Ascending aorta (tissue), 2 donors: Measurements from ENCODE around the gene ZACN. TPM values are rescaled to one million over a fixed set of nuclear protein-coding genes. Genes with fewer than 3 reads are reported as not detected.

Experiments used
- DNase-seq, 2 donors: peaks; one replicate each; pipeline ENCODE4 v3.0.0-alpha.2; 2019; ENCODE audit warnings: low spot score in 2 of 2
- H3K27ac ChIP-seq, 2 donors: fragments of 200-600 bp; sonication (generic); one replicate each; pipeline ENCODE4 v1.5.1; 2016 to 2017; ENCODE audit warnings: mild to moderate bottlenecking in 1 of 2
- H3K27me3 ChIP-seq: fragments of 200-600 bp; sonication (generic); one replicate; pipeline ENCODE4 v1.5.1; 2017
- H3K36me3 ChIP-seq, 2 donors: fragments of 200-600 bp; sonication (generic); one replicate each; pipeline ENCODE4 v1.5.1; 2016
- H3K4me1 ChIP-seq, 2 donors: fragments of 200-600 bp; sonication (generic); one replicate each; pipeline ENCODE4 v1.5.1; 2016 to 2017; ENCODE audit warnings: mild to moderate bottlenecking in 1 of 2
- H3K4me3 ChIP-seq, 2 donors: fragments of 200-600 bp; sonication (generic); one replicate each; pipeline ENCODE4 v1.5.1; 2016 to 2017; ENCODE audit warnings: mild to moderate bottlenecking in 1 of 2
- H3K9me3 ChIP-seq, 2 donors: fragments of 200-600 bp; sonication (generic); one replicate each; pipeline ENCODE4 v1.5.1; 2016
- intact Hi-C: fragments of 100-400 bp; cut with DNase I; formaldehyde crosslinking; loops from one replicate; pipeline ENCODE4 v1.15.1; 2023
- total RNA-seq: library from RNA; depleted of rRNA; stranded (reverse); fragments of >200 nt; gene quantifications from one replicate; pipeline ENCODE4 v1.1.0, GENCODE V29; 2016
- TF ChIP-seq, protein P1 (sequence below), 3 experiments: fragments of 200-600 bp in 2 of 3; fragments of 450-650 bp in 1 of 3; sonication (generic) in 2 of 3; IDR thresholded peaks; one replicate each; pipeline ENCODE4 v1.5.1; 2016 to 2019; ENCODE audit warnings: antibody characterized with exemption in 3 of 3, mild to moderate bottlenecking in 1 of 3, moderate library complexity in 1 of 3

Gene ZACN
- total RNA-seq: not detected

DNA sequence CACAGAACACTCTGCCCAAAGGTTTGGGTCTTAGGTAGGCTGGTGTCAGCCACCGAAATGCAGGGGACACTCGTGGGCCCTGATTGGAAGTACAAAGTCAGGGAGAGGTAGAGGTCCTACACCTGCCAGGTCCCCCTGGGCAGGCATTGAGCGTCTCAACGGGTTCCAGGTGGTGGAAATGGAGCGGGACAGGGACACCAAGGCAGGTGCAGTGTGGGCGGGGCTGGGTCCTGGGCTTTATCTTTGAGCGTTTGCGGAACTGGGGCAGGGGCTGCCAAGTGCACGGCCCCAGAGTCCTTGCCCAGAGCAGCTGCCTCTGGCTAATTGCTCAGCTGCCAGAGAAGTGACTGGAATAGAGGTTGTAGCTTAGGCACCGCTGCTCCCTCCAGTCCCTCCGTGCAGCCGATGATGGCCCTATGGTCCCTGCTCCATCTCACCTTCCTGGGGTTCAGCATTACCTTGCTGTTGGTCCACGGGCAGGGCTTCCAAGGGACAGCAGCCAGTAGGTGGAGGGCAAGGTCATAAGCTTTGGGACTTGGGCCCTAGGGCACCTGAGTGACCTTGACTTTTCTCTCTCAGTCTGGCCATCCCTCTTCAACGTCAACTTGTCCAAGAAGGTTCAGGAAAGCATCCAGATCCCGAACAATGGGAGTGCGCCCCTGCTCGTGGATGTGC lies at the start of gene ZACN:
Gene ZACN (plus strand): TSS at position 323 of the 675 bp plus-strand sequence. CDS start 83 bp downstream, at position 406.
- H3K4me1 ChIP-seq: peaks cover 4 to 18% of the 10 kb centered on the region in 2 donors
- DNase-seq: no peak
- H3K9me3 ChIP-seq: no peaks in the 10 kb centered on the region
- intact Hi-C loops: no loop called here
- peaks cover 25% of the 10 kb centered on the region for H3K27me3 ChIP-seq
- TF ChIP-seq, protein P1, sequence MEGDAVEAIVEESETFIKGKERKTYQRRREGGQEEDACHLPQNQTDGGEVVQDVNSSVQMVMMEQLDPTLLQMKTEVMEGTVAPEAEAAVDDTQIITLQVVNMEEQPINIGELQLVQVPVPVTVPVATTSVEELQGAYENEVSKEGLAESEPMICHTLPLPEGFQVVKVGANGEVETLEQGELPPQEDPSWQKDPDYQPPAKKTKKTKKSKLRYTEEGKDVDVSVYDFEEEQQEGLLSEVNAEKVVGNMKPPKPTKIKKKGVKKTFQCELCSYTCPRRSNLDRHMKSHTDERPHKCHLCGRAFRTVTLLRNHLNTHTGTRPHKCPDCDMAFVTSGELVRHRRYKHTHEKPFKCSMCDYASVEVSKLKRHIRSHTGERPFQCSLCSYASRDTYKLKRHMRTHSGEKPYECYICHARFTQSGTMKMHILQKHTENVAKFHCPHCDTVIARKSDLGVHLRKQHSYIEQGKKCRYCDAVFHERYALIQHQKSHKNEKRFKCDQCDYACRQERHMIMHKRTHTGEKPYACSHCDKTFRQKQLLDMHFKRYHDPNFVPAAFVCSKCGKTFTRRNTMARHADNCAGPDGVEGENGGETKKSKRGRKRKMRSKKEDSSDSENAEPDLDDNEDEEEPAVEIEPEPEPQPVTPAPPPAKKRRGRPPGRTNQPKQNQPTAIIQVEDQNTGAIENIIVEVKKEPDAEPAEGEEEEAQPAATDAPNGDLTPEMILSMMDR (IDR thresholded peaks at IDR 0.05): no peak
- no peak within 1 kb of the TSS for H3K27ac ChIP-seq
- H3K36me3 ChIP-seq: peaks cover 11 to 13% of the 10 kb centered on the region in 2 donors
- no peak within 1 kb of the TSS for H3K4me3 ChIP-seq

DNA sequence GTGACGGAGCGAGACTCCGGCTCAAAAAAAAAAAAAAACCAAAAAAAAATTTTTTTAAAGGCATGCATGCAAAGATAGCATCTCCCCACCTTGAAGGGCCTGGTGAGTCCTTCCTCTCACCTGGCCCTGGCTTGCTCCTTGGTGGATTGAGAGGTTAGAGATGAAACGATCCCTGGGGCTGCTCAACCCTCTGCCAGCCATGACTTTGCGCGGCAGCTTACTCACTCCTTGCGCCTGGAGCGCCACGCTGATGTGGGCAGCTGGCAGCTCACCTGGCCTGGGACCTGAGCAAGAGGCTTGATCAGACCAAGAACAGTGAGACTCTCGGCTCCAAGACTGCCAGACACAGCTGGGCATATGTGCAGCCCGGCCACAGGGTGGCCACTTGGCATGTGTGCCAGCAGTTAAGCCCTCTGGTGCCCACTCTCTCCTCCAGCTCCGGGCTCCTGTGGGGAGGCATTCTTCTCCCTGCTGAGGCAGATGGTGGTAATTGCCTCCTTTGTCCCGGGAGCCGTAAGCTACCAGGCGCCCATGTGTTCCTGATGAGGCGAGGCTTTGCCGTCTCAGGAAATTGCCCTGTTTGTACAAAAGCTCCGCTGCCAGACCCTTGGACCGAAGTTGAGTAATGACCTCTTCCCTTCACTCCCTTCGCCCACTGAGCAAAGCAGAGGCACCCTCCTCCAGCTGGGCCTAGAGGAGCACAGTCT lies 46.8 kb upstream of the ZACN start:
- intact Hi-C loops: no loop called here
- TF ChIP-seq, protein P1 (IDR thresholded peaks at IDR 0.05): no peak
- no peaks in the 10 kb centered on the region for H3K9me3 ChIP-seq
- no peak overlapping the region for H3K4me3 ChIP-seq
- no peak for DNase-seq
- no peaks in the 10 kb centered on the region for H3K4me1 ChIP-seq
- H3K27ac ChIP-seq: no peak overlapping the region
- H3K27me3 ChIP-seq: no peaks in the 10 kb centered on the region
- H3K36me3 ChIP-seq: no peaks in the 10 kb centered on the region

DNA sequence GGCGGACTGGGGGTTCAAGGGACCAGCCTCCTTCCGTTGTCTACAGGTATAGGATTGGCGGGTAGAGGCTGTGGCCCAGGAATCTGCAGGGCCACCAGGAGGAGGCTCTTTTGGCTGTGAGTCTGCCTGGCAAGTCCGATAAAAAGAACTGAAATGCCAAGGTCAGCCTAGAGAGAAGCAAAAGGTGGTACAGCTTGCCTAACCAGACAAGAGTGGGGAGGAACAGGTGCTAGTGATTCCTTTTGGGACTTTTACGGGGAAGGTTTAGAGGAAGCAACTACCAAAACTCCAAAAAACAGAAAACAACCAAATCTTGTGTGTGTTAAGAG lies 46.2 kb upstream of the ZACN start:
- H3K27ac ChIP-seq: no peak overlapping the region
- no peaks in the 10 kb centered on the region for H3K4me1 ChIP-seq
- H3K27me3 ChIP-seq: no peaks in the 10 kb centered on the region
- no peaks in the 10 kb centered on the region for H3K36me3 ChIP-seq
- H3K9me3 ChIP-seq: no peaks in the 10 kb centered on the region
- H3K4me3 ChIP-seq: no peak overlapping the region
- intact Hi-C loops: no loop called here
- TF ChIP-seq, protein P1 (IDR thresholded peaks at IDR 0.05): no peak
- DNase-seq: no peak

DNA sequence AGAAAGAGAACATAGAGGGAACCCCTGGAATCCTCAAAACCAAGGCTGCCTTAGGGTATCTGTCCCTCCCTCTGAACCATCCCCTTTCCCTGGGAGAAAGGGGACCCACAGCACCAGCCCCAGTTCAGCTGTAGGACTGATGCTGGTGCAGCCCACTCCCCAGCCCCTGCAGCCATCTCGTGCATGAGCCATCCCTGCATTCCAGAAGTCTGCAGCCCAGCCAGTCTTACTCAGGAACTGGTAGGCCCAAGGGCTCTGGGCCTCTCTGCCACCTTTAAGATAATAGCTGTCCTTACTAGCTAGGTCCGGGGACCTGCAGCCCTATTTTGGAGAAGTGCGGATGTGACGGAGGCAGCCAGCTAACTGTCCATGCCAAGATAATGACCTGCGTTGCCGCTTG lies 45.8 kb upstream of the ZACN start:
- TF ChIP-seq, protein P1 (IDR thresholded peaks at IDR 0.05): no peak
- Histone ChIP-seq H3K27me3 (no peaks in the 10 kb centered on the region), H3K27ac (no peak overlapping the region), H3K4me1 (no peaks in the 10 kb centered on the region), H3K9me3 (no peaks in the 10 kb centered on the region), H3K4me3 (no peak overlapping the region), H3K36me3 (peaks cover 0 to 2% of the 10 kb centered on the region in 2 donors)
- no peak for DNase-seq
- intact Hi-C loops: no loop called here

DNA sequence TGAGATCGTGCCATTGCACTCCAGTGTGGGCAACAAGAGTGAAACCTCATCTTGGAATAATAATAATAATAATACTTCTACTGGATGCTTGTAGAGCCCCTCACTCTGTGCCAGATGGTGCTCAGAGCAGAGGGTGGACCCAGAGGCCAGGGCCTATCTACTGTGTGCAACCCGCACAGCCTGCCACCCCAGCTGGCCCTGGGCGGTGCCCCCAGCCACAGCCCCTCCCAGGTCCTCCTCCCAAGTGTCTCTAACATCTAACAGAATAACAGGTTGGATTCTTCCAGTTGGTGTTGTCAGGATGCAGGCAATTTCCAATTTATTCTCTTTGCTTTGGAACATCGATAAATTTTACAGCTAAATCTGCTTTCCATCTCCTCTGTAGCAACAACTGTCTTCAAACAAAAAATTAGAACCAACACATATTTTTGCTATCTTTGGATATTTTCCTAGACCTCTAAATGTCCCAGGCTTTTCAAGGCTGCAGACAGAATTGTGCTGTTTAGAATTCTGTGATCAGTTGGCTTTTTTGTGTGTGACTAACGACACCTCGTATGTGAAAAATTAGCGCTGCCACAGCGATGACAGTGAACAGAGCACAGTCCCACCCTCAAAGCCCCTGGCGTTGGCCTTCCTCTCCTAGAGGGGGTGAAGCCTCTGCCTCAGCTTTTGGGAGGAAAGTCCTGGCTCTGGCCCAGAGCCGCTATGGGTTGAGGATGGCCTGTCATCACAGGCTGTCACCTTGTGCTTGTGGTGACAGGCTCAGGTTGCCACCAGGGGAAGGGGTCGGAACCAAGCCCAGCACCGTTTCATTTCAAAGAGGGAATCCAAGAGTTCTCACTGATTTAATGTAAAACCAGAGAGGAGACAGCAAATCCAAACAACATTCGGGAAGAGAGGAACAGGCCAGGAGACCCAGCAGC lies 44.3 kb upstream of the ZACN start:
- intact Hi-C loops: no loop called here
- no peaks in the 10 kb centered on the region for H3K27me3 ChIP-seq
- no peaks in the 10 kb centered on the region for H3K4me1 ChIP-seq
- H3K9me3 ChIP-seq: no peaks in the 10 kb centered on the region
- no peak overlapping the region for H3K4me3 ChIP-seq
- TF ChIP-seq, protein P1 (IDR thresholded peaks at IDR 0.05): no peak
- H3K36me3 ChIP-seq: peaks cover 8 to 17% of the 10 kb centered on the region in 2 donors
- no peak for DNase-seq
- H3K27ac ChIP-seq: no peak overlapping the region
